NT2/D1 (cell line): ENCODE measurements around the gene PMM2.

Source experiments
- SUZ12 ChIP-seq: IDR thresholded peaks from 2 replicates; pipeline ENCODE4 v1.6.1; 2011; ENCODE audit not compliant: insufficient read length, insufficient read depth; ENCODE audit errors: extremely low read depth
- YY1 ChIP-seq: IDR thresholded peaks from 2 replicates; pipeline ENCODE4 v1.6.1; 2011; ENCODE audit not compliant: insufficient read length, insufficient read depth

DNA sequence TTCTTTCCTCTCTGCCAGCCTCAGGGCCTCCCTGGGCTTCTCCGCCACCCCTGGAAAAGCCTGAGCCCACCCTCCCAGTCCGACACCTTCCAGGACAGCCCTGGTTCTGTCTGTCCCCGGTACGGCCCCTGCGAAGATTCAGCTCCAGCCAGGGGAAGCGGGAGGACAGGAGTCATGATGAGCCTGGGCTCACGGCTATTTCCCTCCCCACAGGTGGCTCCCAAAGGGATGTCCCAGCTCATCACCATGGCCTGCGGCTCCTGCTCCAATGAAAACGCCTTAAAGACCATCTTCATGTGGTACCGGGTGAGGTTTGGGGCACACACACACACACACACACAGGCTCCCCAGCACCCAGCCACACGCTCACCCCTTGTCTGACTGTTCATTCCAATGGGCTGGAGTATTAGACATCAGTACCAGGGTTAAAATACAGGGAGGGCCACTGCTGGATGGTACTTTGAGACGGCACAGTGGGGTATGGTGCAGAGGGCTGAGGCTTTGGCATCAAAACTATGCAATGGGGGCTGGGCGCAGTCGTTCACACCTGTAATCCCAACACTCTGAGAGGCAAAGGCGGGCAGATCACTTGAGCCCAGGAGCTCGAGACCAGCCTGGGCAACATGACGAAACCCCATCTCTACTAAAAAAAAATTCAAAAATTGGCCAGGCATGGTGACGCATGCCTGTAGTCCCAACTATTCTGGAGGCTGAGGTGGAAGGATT, 33.0 kb upstream of the PMM2 start:
- TF ChIP-seq YY1 (no peak), SUZ12 (no peak)
